SK-N-SH (cell line): Measurements from ENCODE around the gene ARHGEF39.

ENCODE experiments used
- RAD21 ChIP-seq: IDR thresholded peaks from 2 replicates; pipeline ENCODE4 v1.6.1; 2012; ENCODE audit warnings: mild to moderate bottlenecking, low read length
- TF ChIP-seq, protein P1 (sequence below): fragments of 200-600 bp; sonication (generic); IDR thresholded peaks from 2 replicates; pipeline ENCODE4 v1.6.1; 2017; ENCODE audit warnings: antibody characterized with exemption, mild to moderate bottlenecking, moderate library complexity

DNA sequence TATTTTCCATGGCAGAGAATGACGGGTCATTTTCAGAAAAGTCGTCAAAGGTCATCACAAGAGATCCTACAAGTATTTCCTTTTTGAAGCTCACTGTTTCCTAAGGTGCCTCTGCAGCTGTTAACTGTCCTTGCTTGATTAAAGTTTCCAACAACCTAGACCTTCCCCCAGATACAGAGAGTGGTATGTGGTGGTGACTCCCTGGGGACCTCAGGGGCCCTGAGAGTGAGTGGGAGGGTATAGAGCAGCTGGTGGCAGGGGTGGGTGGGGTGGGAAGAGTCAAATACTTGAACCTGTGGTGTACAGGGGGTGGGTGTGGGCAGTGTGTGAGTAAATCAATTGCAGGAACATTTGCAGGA lies 45.2 kb downstream of the ARHGEF39 start:
- no peak for TF ChIP-seq RAD21
- TF ChIP-seq, protein P1, sequence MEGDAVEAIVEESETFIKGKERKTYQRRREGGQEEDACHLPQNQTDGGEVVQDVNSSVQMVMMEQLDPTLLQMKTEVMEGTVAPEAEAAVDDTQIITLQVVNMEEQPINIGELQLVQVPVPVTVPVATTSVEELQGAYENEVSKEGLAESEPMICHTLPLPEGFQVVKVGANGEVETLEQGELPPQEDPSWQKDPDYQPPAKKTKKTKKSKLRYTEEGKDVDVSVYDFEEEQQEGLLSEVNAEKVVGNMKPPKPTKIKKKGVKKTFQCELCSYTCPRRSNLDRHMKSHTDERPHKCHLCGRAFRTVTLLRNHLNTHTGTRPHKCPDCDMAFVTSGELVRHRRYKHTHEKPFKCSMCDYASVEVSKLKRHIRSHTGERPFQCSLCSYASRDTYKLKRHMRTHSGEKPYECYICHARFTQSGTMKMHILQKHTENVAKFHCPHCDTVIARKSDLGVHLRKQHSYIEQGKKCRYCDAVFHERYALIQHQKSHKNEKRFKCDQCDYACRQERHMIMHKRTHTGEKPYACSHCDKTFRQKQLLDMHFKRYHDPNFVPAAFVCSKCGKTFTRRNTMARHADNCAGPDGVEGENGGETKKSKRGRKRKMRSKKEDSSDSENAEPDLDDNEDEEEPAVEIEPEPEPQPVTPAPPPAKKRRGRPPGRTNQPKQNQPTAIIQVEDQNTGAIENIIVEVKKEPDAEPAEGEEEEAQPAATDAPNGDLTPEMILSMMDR = no peak
